Measurements from ENCODE around the gene CTSE. TPM values are rescaled to one million over a fixed set of nuclear protein-coding genes. Genes with fewer than 3 reads are reported as not detected.

The CTSE gene
- total and polyA plus RNA-seq, 2 of the 13 experiments (the other 11 are each of a cell fraction or from before 2014, with no cell fraction given), result 0.50 to 0.69 TPM

DNA sequence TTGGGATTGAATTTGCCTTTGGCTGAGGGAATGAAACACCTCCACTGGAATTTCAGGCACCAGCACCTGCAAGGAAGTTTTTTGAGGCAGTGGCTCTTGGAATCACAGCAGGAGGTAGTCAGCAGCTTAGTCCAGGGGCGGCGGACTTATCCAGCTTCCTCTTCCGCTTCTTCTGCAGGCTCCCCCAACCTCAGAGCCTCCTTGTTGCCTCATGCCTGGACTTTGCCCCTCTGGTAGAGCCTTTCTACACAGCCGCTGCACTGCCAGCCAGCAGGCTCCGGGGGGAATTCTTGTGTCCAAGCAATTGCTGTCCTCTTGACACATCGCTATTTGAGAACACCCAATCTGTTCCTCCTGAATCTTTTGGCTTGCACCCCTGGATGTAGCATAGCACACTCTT is 24.9 kb upstream of the CTSE start (continued):
- TF ChIP-seq, protein P1, sequence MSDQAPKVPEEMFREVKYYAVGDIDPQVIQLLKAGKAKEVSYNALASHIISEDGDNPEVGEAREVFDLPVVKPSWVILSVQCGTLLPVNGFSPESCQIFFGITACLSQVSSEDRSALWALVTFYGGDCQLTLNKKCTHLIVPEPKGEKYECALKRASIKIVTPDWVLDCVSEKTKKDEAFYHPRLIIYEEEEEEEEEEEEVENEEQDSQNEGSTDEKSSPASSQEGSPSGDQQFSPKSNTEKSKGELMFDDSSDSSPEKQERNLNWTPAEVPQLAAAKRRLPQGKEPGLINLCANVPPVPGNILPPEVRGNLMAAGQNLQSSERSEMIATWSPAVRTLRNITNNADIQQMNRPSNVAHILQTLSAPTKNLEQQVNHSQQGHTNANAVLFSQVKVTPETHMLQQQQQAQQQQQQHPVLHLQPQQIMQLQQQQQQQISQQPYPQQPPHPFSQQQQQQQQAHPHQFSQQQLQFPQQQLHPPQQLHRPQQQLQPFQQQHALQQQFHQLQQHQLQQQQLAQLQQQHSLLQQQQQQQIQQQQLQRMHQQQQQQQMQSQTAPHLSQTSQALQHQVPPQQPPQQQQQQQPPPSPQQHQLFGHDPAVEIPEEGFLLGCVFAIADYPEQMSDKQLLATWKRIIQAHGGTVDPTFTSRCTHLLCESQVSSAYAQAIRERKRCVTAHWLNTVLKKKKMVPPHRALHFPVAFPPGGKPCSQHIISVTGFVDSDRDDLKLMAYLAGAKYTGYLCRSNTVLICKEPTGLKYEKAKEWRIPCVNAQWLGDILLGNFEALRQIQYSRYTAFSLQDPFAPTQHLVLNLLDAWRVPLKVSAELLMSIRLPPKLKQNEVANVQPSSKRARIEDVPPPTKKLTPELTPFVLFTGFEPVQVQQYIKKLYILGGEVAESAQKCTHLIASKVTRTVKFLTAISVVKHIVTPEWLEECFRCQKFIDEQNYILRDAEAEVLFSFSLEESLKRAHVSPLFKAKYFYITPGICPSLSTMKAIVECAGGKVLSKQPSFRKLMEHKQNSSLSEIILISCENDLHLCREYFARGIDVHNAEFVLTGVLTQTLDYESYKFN (CRISPR knock-in tag; conservative IDR thresholded peaks at IDR 0.05), result peak; percentile 81
- TF ChIP-seq RBAK (CRISPR knock-in tag; IDR thresholded peaks at IDR 0.05) (no peak), CREBL2 (CRISPR knock-in tag; IDR thresholded peaks at IDR 0.05; ENCODE audit: borderline replicate concordance) (no peak), HNRNPH1 (optimal IDR thresholded peaks at IDR 0.05; ENCODE audit: low read depth, low read length) (no peak), ZNF782 (CRISPR knock-in tag; IDR thresholded peaks at IDR 0.05; ENCODE audit: borderline replicate concordance) (peak; percentile 59; the same call in 1 of the 2 replicates), SNRNP70 (IDR thresholded peaks at IDR 0.05; ENCODE audit: low read depth, low read length) (no peak), TBL1XR1 (IDR thresholded peaks at IDR 0.05; ENCODE audit: borderline replicate concordance, low read length, partially characterized antibody) (no peak), KLF11 (CRISPR knock-in tag; IDR thresholded peaks at IDR 0.05) (no peak), ZBTB38 (CRISPR knock-in tag; IDR thresholded peaks at IDR 0.05) (0 out of 2 replicates have a peak, but pooled peaks have one; percentile 32), HNRNPL (IDR thresholded peaks at IDR 0.05; ENCODE audit: low read depth, low read length) (no peak), SP5 (CRISPR knock-in tag; IDR thresholded peaks at IDR 0.05; ENCODE audit: borderline replicate concordance, low read depth) (no peak), ZNF510 (CRISPR knock-in tag; IDR thresholded peaks at IDR 0.05; ENCODE audit: low read depth) (0 out of 2 replicates have a peak, but pooled peaks have one; percentile 34), MIXL1 (CRISPR knock-in tag; IDR thresholded peaks at IDR 0.05) (peak; percentile 13; the same call in 1 of the 2 replicates), ZNF605 (CRISPR knock-in tag; IDR thresholded peaks at IDR 0.05) (peak; percentile 48; the same call in 1 of the 2 replicates), ATF4 (CRISPR knock-in tag; IDR thresholded peaks at IDR 0.05) (peak in 1 of 2 experiments; percentile 84; a peak in 2 of 4 replicates), CEBPG (CRISPR knock-in tag; IDR thresholded peaks at IDR 0.05) (peak; percentile 88), SRF (IDR thresholded peaks at IDR 0.05; ENCODE audit: low read depth, low read length) (no peak)
- TF ChIP-seq, protein P2, sequence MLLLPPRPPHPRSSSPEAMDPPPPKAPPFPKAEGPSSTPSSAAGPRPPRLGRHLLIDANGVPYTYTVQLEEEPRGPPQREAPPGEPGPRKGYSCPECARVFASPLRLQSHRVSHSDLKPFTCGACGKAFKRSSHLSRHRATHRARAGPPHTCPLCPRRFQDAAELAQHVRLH (CRISPR knock-in tag; IDR thresholded peaks at IDR 0.05; ENCODE audit: borderline replicate concordance, low read depth), result 0 out of 2 replicates have a peak, but pooled peaks have one; percentile 43
- TF ChIP-seq, protein P3, sequence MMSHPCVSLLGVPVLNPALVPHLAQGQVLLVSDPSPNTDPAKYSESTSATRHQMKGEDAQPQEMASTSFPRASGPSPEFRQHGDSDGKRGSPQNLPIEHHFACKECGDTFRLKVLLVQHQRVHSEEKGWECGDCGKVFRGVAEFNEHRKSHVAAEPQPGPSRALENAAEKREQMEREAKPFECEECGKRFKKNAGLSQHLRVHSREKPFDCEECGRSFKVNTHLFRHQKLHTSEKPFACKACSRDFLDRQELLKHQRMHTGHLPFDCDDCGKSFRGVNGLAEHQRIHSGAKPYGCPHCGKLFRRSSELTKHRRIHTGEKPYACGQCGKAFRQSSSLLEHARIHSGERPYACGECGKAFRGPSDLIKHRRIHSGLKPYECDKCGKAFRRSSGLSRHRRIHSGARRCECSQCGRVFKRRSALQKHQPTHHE (CRISPR knock-in tag; IDR thresholded peaks at IDR 0.05; ENCODE audit: borderline replicate concordance), result no peak
- TF ChIP-seq, protein P4, sequence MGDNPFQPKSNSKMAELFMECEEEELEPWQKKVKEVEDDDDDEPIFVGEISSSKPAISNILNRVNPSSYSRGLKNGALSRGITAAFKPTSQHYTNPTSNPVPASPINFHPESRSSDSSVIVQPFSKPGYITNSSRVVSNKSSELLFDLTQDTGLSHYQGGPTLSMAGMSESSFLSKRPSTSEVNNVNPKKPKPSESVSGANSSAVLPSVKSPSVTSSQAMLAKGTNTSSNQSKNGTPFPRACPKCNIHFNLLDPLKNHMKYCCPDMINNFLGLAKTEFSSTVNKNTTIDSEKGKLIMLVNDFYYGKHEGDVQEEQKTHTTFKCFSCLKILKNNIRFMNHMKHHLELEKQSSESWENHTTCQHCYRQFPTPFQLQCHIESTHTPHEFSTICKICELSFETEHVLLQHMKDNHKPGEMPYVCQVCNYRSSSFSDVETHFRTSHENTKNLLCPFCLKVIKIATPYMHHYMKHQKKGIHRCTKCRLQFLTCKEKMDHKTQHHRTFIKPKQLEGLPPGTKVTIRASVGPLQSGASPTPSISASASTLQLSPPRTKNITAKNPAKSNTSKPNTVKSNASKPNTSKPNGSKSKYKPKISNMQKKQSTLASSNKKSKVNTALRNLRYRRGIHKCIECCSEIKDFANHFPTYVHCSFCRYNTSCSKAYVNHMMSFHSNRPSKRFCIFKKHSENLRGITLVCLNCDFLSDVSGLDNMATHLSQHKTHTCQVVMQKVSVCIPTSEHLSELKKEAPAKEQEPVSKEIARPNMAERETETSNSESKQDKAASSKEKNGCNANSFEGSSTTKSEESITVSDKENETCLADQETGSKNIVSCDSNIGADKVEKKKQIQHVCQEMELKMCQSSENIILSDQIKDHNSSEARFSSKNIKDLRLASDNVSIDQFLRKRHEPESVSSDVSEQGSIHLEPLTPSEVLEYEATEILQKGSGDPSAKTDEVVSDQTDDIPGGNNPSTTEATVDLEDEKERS (CRISPR knock-in tag; IDR thresholded peaks at IDR 0.05), result peak; percentile 44; the same call in 1 of the 2 replicates

All from HepG2 (cell line).